Aorta (tissue), 5 donors: Measurements from ENCODE around the gene SH3PXD2B. TPM values are rescaled to one million over a fixed set of nuclear protein-coding genes. Genes with fewer than 3 reads are reported as not detected.

Experiments used
- ATAC-seq: fragments of 200-7000 bp; cut with Tn5 transposase; one replicate; pipeline ENCODE4 v1.9.1; 2022; ENCODE audit warnings: moderate library complexity; ENCODE audit not compliant: low FRiP score
- DNase-seq, 2 donors: peaks; one replicate each; pipeline ENCODE4 v3.0.0-alpha.2; 2020
- H3K27ac ChIP-seq, 2 donors: one replicate each; pipeline ENCODE4 v1.5.1; 2013; ENCODE audit warnings: low read length in 2 of 2, mild to moderate bottlenecking in 2 of 2, moderate library complexity in 2 of 2, control low read depth in 1 of 2, inconsistent platforms in 1 of 2, low read depth in 1 of 2
- H3K27me3 ChIP-seq, 2 donors: one replicate each; pipeline ENCODE4 v1.6.1; 2013; ENCODE audit warnings: control low read depth in 1 of 2, low read length in 1 of 2, mild to moderate bottlenecking in 1 of 2, moderate library complexity in 1 of 2; ENCODE audit not compliant: insufficient read depth in 2 of 2, control insufficient read depth in 1 of 2
- H3K36me3 ChIP-seq, 2 donors: one replicate each; pipeline ENCODE4 v1.6.1; 2013; ENCODE audit warnings: control low read depth in 1 of 2, low read length in 1 of 2, mild to moderate bottlenecking in 1 of 2; ENCODE audit not compliant: insufficient read depth in 2 of 2, control insufficient read depth in 1 of 2
- H3K4me1 ChIP-seq, 2 donors: one replicate each; pipeline ENCODE4 v1.6.1; 2013; ENCODE audit warnings: low read length in 2 of 2, control low read depth in 1 of 2, mild to moderate bottlenecking in 1 of 2, moderate library complexity in 1 of 2; ENCODE audit not compliant: insufficient read depth in 2 of 2, control insufficient read depth in 1 of 2
- H3K4me3 ChIP-seq, 2 donors: one replicate each; pipeline ENCODE4 v1.5.1; 2013; ENCODE audit warnings: low read length in 2 of 2, control low read depth in 1 of 2, mild to moderate bottlenecking in 1 of 2
- H3K9me3 ChIP-seq: one replicate; pipeline ENCODE4 v1.6.1; 2013; ENCODE audit warnings: mild to moderate bottlenecking, low read length; ENCODE audit not compliant: control insufficient read depth
- WGBS, 2 donors: extraction: QIAGEN DNeasy Blood & Tissue Kit; methylation state at CpG; one replicate each; pipeline ENCODE4 v1.1.7; 2013; 5-methylcytosine and 5-hydroxymethylcytosine counted together
- intact Hi-C, 2 donors: fragments of 100-400 bp; cut with DNase I; formaldehyde crosslinking; loops; one replicate each; pipeline versions ENCODE4 v1.14.2 to v1.15.0; 2022
- polyA plus RNA-seq, 2 donors: library from polyadenylated mRNA; stranded (reverse); fragments of 200-250 nt; gene quantifications; one replicate each; pipeline ENCODE4 v1.2.3, GENCODE V29; 2013
- total RNA-seq, 2 donors: library from RNA; stranded (reverse); fragmentation: NEBNext Ultra II Directional; extraction: Animal tissue kit (Norgen Biotek cat#: 25700); gene quantifications; one replicate each; pipeline ENCODE4 v1.2.1, GENCODE V29; 2021
- donor health status: healthy with polysubstance abuse.
- donor health status: Bipolar disorder and iron deficiency.
- donor health status: DM: no; HTN: no; CAD: no.
- donor health status: DM: no; HTN: no; CAD: no.
- donor health status: DM: yes; HTN: yes; CAD: no.

Gene SH3PXD2B
- total and polyA plus RNA-seq, 4 donors, result 4.5 to 69.1 (median 25.3) TPM

GRCh38 chr5:172423379-172424110 is 30.8 kb downstream of the SH3PXD2B start:
- ATAC-seq (no peak), DNase-seq (no peak)
- intact Hi-C loops, result no loop called here
- no peak overlapping the region for H3K27ac ChIP-seq
- H3K36me3 ChIP-seq, result no peaks in the 10 kb centered on the region
- H3K4me3 ChIP-seq, result no peak overlapping the region
- 94 to 95% methylated on average over 20 of the region's 20 CpGs for WGBS, 2 donors
- peaks cover 0 to 3% of the 10 kb centered on the region in 2 donors for H3K4me1 ChIP-seq
- H3K9me3 ChIP-seq, result no peaks in the 10 kb centered on the region
- H3K27me3 ChIP-seq, result no peaks in the 10 kb centered on the region

DNA sequence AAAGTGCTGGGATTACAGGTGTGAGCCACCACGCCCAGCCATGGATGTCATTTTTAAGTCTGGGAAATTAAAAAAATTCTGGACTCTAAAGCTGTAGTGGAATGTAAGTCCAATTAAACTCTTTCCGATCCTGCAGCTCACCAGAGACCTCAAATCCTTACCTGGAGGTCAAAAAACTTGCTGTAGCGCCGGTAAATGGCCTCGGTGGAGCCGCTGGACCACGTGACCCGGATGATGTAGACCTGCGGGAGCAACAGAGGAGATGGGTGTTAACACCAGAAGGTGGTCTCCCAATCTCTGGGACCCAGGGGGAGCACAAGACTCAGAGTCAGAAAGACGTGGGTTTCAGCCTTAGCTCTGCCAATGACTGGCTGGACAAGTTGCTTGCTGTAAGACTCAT is 32.1 kb downstream of the SH3PXD2B start:
- Histone ChIP-seq H3K9me3 (no peaks in the 10 kb centered on the region), H3K4me1 (peaks cover 0 to 3% of the 10 kb centered on the region in 2 donors), H3K27me3 (no peaks in the 10 kb centered on the region), H3K27ac (no peak overlapping the region), H3K4me3 (no peak overlapping the region), H3K36me3 (no peaks in the 10 kb centered on the region)
- intact Hi-C loops, result no loop called here
- ATAC-seq, result no peak
- DNase-seq, result no peak
- WGBS, 2 donors, result 94 to 96% methylated on average over 10 of the region's 10 CpGs

- H3K27me3 ChIP-seq, result no peaks in the 10 kb centered on the region
- ATAC-seq (no peak), DNase-seq (no peak)
- WGBS, 2 donors, result 78 to 79% methylated on average over 7 of the region's 7 CpGs
- no peaks in the 10 kb centered on the region for H3K9me3 ChIP-seq
- H3K27ac ChIP-seq, result peak overlapping the region in 1 of 2 donors; percentile 32
- H3K4me1 ChIP-seq, result peaks cover 0 to 3% of the 10 kb centered on the region in 2 donors
- no peak overlapping the region for H3K4me3 ChIP-seq
- no peaks in the 10 kb centered on the region for H3K36me3 ChIP-seq
- intact Hi-C loops, result no loop called here
Measured at GRCh38 chr5:172421020-172421419, 33.3 kb downstream of the SH3PXD2B start.

DNA sequence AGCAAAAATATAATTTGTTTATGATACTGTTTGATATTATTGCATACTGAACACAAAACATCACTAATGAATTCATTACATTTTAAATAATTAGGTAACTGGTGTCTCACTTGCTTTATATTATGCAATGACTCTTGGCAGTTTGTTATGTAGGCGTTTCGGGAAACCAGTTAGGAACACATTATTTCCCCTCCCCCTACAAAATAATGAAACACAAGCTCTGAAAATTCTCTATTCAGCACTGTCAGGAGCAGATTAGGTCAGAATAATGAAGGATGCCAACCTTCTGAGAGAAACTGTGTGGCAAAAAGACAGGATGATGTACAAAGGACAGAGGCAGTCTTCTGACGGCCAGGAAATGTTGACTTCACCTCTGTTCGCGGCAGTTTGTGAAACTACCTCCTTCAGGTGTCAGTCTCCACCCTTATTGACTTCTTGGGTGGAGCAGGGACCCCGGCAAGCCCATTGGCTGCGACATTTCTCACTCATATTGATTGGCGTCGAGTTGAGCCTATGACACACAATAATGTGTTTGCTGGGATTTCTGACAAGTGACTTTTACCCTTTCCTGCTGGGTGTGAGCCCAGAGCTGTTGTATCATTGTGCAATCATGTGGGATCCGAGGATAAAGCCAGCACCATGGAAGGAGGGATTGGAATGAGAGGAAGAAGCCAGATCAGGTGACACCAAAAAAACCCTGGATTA is 33.9 kb downstream of the SH3PXD2B start:
- Histone ChIP-seq H3K27ac (peak overlapping the region in 1 of 2 donors; percentile 32), H3K36me3 (no peaks in the 10 kb centered on the region), H3K4me3 (no peak overlapping the region), H3K4me1 (peaks cover 0 to 3% of the 10 kb centered on the region in 2 donors), H3K27me3 (no peaks in the 10 kb centered on the region), H3K9me3 (no peaks in the 10 kb centered on the region)
- WGBS, 2 donors, result 34 to 47% methylated on average over 10 of the region's 10 CpGs
- intact Hi-C loops, result no loop called here
- DNase-seq, result peak; percentile 73 to 83
- ATAC-seq, result peak; percentile 74

- H3K27me3 ChIP-seq, result no peaks in the 10 kb centered on the region
- no peaks in the 10 kb centered on the region for H3K9me3 ChIP-seq
- peaks cover 0 to 3% of the 10 kb centered on the region in 2 donors for H3K4me1 ChIP-seq
- intact Hi-C loops, result loop anchor here (5.0 kb wide), 1 partner anchor 33 kb away; the partner anchor contains the start of gene SH3PXD2B (in 2 of the 2)
- H3K27ac ChIP-seq, result peak overlapping the region in 1 of 2 donors; percentile 76
- DNase-seq (peak in 1 of 2 donors; percentile 59), ATAC-seq (no peak)
- no peak overlapping the region for H3K4me3 ChIP-seq
- 59 to 60% methylated on average over 20 of the region's 20 CpGs for WGBS, 2 donors
- no peaks in the 10 kb centered on the region for H3K36me3 ChIP-seq
Measured at GRCh38 chr5:172418862-172419814, 35.2 kb downstream of the SH3PXD2B start.

GRCh38 chr5:172417983-172418630 is 36.2 kb downstream of the SH3PXD2B start:
- DNase-seq, result peak; percentile 94 to 96
- Histone ChIP-seq H3K27me3 (no peaks in the 10 kb centered on the region), H3K4me3 (no peak overlapping the region), H3K4me1 (peaks cover 0 to 3% of the 10 kb centered on the region in 2 donors), H3K9me3 (no peaks in the 10 kb centered on the region), H3K27ac (peak overlapping the region in 1 of 2 donors; percentile 76), H3K36me3 (no peaks in the 10 kb centered on the region)
- ATAC-seq, result peak; percentile 93
- intact Hi-C loops, result loop anchor here (5.0 kb wide), 1 partner anchor 34 kb away; the partner anchor contains the start of gene SH3PXD2B (in 2 of the 2)
- 18 to 19% methylated on average over 10 of the region's 10 CpGs for WGBS, 2 donors

GRCh38 chr5:172417130-172417841 is 37.0 kb downstream of the SH3PXD2B start:
- WGBS, 2 donors, result 64 to 70% methylated on average over 4 of the region's 4 CpGs
- ATAC-seq, result no peak
- H3K4me3 ChIP-seq, result no peak overlapping the region
- H3K27me3 ChIP-seq, result no peaks in the 10 kb centered on the region
- intact Hi-C loops, result loop anchor here (5.0 kb wide), 1 partner anchor 35 kb away; the partner anchor contains the start of gene SH3PXD2B (in 2 of the 2)
- DNase-seq, result peak in 1 of 2 donors; percentile 20
- H3K4me1 ChIP-seq, result peaks cover 0 to 3% of the 10 kb centered on the region in 2 donors
- H3K36me3 ChIP-seq, result no peaks in the 10 kb centered on the region
- H3K27ac ChIP-seq, result no peak overlapping the region
- H3K9me3 ChIP-seq, result no peaks in the 10 kb centered on the region
